ENCODE results near the gene POPDC2.
"Not testable (repeated sequence)": the region's sequence is repeated elsewhere in the genome, so short reads cannot be mapped to it uniquely, and the experiment has no call there.

The POPDC2 gene, protein sequence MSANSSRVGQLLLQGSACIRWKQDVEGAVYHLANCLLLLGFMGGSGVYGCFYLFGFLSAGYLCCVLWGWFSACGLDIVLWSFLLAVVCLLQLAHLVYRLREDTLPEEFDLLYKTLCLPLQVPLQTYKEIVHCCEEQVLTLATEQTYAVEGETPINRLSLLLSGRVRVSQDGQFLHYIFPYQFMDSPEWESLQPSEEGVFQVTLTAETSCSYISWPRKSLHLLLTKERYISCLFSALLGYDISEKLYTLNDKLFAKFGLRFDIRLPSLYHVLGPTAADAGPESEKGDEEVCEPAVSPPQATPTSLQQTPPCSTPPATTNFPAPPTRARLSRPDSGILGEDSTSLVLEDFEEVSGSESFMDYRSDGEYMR

DNA sequence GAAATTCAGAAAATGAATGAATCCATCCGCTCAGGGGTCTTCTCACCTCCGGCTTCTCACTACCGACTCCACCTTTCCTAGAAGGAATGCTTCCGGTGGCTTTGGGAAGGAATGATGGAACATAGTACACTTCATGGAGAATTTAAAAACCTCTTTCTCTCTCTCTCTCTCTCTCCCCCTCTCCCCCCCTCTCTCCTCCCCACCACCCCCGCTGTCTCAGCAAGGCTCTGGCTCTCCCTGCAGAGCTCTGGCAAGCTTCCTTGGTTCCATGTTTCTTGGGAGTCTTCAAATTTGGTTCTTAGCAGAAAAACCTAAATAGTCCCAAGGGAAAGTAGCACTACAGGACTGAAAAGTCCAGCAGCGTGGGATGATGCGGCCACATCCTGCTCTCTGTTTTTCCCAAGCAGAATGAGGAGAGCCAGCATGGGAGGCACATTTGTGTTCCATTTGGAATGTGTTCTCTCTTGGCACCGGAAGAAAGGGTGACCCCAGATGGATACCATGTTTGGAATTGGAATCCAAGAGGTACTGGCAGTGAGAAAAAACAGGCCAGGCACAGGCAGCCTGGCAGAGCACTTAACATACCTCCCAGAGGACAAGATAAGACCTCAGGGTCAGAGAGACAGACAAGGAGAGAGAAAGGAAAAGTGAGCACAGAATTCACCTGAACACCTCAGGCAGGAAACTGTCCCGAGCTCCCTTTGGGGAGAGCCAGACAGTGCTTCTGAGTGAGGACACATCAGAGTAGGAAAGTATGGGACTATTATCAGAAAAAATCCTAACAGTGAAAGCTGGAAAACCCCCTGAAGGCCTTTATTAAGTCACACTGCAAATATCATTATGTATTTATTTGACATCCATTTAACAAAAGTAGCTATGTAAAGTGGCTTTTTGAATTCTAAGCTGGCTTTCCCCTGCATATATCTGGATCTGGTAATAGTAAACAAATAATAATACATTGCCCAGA is at the start of gene POPDC2:
POPDC2 (minus strand) TSS at position 116 of the 967 bp plus-strand sequence. CDS start 166 bp downstream, outside the sequence.
- DNase-seq, result no peak

DNA sequence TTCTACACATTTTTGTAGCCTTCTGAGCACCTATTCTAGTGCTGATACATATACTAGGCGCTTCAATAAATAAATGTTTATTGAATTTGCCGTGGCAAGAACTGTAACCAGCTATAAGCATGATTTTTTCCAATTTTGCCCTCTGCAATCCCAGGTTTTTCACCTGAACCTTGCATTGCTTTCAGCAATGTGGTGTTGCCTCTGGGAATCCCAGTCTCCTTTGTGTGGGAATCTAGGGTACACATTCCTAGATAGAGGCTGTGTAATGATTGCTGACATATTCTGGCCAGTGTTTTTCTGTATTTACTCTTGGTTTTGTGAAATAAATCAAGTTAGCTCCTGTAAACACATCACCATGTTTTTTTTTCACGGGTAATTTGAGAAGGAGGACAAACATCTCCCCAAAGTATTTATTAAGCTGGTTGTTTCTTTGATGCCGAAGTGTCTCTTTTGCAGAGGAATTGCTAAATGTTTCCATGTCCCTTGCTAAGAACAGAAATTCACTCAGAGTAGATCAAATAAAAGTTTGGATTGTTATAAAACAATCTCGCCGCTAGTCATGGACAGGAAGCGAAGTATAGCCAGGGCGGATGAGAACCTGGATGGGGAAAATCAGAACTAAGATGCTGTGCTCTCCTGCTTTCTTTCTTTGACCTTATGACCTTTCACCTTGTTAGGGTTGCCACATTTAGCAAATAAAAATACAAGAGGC is 43.6 kb upstream of the POPDC2 start:
- DNase-seq, result no peak

DNA sequence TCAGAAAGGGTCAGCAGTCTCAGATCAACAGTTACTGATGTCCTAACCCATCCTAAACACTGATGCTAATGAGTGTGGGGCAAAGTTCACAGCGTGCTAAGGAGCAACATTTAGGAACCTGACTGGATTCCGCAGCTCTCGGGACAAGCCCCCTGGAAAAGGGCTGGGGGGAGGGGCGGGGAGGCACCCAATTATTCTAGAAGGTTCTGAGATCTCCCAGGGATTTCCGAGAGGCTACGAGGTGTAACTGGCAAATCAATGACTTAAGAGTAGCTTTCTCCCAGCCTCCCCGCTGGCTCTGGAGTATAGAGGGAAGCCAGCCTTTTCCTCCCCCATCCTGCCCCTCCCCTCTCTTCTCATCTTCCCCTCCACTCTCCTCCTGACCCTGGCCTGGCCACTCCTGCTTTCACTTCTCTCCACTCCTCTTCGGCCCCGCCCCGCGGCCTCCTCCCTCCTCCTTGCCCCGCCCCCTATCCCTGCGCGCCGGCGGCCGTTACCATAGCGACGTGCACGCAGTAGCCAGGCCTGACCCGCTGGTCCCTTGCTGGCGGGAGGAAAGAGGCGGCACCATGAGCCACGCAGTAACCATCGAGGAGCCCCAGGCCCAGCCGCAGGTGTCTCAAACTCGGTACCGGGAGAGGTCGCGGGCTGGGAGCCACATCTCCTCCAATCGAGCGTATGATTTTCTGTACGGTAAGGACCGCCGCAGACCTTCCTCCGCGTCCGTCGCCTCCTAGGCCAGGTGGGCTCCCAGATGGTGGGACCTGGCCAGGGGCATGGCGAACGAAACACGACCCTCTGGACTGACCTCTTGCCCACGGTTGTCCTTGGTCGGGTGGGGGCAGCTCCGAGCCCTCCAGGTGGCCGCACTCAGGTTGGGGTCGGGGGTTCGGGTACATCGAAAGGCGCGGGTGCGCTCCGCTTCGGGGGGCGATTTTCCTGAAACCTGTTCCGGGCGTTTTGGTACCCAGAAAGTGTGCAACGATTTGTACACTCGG is 42.4 kb upstream of the POPDC2 start, which contains the start of gene CFAP91:
CFAP91 (plus strand) TSS at position 493 of the 998 bp plus-strand sequence; CDS start at position 570, 77 bp downstream.
- DNase-seq, result peak; percentile 71

DNA sequence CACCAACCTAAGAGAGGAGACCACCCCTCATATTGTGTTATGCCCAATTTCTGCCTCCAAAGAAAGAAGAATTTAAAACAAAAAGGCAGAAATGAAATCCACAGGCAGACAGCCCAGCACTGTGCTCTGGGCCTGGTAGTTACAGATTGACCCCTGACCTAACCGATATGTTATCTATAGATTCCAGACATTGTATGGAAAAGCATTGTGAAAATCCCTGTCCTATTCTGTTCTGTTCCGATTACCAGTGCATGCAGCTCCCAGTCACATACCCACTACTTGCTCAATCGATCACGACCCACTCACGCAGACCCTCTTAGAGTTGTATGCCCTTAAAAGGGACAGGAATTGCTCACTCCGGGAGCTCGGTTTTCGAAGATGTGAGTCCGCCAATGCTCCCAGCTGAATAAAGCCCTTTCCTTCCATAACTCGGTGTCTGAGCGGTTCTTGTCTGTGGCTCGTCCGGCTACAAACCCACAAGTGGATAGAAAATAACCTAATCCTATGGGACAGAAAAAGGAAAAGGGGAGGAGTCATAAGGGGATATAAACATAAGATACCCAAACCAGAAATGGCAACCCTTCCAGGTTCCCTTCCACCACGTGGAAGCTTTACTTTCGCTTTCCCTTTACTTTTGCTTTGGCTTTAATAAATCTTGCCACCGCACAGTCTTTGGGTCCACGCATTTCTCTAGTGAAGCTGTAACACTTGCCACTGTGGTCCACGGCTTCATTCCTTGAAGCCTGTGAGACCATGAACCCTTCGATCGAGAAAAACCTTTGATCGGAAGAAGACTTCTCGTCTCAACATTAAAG is 40.7 kb upstream of the POPDC2 start:
- DNase-seq, result no peak

DNA sequence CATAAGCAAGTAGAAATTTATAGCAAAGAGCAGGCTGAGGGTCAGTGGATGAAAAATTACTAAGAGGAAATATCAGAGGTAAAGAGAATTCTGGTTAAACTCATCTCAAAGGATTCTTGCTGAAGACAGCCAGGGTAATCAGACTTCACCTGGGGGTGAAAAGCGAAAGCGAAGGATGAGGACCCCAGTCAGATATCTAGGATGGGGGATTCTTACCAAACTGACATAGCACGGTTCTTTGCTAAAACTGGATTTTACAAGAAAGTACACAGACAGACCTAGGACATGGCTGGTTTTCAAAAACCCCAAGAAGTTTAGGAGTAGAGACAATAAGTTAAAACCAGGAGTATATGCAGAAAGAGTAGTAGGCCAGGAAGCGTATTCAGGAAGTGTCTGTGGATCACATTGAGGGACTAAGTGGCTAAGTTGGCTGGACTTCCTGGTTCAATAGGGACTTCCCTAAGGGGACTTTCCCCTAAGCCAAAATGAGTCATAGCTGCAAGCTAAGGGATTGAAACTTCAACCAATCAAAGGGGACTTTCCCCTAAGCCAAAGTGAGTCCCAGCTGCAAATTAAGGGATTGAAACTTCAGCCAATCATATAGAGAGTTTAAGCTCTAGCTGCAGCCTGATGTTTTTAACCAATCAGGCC is 40.0 kb upstream of the POPDC2 start:
- no peak for DNase-seq

DNA sequence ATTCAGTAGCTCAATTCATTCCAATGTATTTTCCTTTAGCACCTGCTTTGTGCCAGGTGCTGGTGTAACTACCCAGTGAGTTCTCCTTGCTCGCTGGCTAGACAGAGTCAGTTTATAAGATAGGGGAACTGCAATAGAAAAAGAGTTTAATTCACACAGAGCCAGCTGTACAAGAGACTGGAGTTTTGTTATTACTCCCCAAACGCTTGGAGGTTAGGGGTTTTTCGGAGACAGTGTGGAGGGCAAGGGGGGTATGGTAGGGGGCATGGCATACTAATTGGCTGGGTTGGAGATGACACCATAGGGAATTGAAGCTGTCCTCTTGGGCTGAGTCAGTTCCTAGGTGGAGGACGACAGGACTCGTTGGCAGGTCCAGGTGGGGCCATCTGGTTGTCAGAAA is 37.0 kb upstream of the POPDC2 start:
- no peak for DNase-seq

DNA sequence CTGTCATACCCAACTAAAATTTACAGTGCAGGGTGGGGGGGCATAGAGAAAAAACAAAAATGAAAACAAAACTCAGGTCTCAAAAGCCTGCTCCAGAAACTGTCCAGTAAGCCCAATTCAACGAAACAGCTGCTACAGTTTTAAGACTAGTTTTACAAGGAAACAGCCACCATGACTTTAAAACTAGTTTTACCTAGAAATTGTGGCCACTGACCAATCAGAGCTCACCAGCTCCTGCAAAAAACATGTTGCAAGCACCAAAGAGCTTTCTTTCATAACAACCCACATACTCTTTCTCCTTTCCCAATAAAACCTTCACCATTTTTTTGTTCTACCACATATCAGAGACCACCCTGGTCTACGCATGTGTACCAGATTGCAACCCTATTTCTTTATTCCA is 35.1 kb upstream of the POPDC2 start:
- DNase-seq, result no peak

DNA sequence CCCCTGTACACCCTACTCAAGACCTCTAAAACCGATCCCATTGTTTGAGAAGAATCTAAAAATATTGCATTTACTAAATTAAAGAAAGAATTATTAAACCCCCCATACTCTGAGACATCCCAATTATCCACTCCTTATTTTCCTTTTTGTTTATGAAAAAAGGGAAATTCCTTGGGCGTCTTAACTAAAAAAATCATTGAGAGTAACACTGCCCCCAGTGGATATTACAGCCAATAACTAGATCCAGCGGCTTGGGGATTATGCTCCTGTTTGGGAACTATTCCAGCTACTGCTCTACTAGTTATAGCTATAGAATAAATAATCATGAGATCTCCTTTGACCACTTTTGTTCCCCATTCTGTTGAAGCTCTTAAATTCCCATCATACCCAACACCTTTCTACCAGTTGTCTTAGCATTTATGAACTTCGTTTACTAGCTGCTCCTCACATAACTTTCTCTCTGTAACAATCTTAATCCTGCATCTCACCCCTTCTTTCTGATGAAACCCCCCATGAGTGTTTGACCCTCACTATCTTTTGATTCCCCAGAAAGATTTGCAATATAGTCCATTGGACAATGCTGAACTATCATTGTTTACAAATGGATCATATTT is 29.8 kb upstream of the POPDC2 start:
- no peak for DNase-seq

DNA sequence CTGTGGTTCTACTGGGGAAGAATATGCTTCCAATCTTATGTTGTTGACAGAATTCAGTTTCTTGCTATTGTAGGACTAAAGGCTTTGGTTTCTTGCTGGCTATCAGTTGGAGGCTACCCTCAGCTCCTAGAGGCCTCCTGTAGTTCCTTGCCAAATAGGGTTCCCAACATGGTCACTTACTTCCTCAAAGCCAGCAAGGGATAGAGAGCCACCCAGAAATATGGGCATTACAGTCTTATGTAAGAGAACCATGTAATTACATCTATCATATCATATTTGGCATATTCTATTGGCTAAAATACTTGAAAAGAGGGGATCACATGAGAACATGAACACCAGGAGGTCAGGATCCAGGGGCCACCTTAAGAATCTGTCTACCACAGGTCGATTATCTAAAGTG is 23.0 kb upstream of the POPDC2 start:
- DNase-seq, result no peak

DNA sequence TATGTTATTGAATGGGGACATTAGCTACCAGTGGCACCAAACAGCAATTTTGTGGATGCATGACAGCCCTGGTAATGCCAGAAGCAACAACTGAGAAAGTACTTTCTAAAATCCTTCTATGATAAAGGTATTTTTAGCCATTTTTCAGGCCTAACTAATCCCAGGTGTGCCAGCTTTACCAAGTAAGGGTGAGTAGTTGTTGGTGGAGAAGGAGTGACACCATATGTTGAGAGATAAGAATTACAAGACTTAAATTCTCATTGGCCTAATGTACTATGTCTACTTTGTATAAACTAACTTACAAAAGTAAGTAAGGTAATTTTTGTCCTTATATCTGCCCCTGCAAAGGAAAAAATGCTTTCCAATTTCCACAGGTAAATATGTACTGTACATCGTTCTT is 20.9 kb upstream of the POPDC2 start:
- DNase-seq, result no peak

DNA sequence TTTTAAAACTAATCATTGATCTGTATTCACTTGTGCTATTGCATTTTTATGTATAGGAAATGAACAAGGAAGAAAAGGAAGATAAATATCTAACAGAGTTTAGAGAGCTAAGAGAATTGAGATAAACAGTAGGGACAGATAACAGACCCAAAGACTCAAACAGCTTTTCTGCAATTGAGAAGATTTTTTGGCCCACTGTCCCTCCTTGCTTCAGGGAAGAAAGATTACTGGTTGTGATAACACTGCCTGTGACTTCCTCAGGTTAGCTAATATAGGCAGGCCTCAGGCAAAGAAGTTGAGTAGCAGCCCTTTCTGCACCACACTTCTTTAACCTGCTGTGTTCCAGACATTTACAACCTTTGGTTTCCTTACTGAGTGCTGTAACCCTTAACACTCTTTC is 19.5 kb upstream of the POPDC2 start:
- DNase-seq, result no peak

DNA sequence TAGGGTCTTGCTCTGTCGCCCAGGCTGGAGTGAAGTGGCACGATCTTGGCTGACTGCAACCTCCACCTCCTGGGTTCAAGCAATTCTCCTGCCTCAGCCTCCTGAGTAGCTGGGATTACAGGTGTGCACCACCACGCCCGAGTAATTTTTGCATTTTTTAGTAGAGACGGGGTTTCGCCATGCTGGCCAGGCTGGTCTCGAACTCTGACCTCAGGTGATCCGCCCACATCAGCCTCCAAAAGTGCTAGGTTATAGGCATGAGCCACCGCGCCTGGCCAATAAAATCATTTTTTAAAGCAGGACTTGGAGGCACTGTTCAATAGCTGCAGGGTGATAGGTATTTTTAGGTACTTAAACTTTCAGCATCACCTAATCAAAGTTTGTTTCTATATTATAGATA is 17.8 kb upstream of the POPDC2 start:
- DNase-seq, result not testable (repeated sequence)

DNA sequence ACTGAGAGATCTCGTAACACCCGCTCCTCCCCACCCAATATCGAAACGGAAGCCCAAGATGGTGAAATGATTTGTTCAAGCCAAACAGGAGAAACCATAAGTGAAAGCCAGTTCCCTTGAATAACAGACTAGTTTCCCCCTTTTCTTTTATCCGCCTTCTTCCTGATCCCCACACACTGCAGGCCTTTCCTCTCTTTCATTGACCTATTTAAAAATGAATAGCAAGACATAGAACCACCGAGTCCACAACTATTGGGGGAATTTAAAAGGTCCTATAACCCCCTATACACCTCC is 17.2 kb upstream of the POPDC2 start:
- DNase-seq, result no peak

DNA sequence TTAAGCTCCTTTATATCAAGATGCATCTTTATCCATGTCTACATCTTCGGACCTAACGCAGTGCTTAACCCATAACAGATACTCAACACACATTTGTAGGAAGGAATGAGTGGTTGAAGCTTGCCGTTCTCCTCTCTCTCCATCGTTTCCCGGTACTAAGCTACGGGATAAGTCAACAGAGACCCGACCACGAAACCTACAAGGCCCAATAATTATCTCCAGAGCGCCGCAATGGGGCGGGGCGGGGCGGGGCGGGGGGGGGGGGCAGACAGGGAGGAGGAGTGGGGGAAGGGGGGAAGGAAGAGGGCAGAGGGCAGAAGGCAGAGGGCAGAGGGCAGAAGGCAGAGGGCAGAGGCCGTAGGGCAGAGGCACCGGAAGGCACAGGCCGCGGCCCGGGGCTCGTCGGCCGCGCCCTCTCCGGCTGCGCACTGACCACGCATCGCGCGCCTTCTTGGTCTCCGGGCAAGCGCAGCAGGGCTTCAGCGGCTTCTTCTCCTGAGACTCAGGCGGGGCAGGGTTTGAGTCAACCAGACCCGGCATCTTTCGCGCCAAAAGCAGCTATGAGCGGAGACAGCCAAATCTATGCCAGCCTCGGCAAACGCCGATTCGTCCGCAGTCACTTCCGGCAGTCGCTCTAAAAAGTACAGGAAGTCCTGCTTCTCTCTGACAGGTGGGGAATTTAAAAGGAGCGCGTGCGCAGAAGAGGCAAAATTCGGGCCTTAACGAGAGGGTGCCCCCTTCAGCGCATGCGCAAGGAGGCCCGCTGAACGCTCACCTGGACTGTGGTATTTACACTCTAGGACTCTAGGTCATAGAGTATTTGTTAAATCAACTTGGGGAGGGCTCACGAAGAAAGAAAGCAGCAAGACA is 16.6 kb upstream of the POPDC2 start, which contains the start of gene COX17:
COX17 (minus strand) TSS at position 636 of the 870 bp plus-strand sequence; CDS start at position 540, 96 bp downstream.
- peak; percentile 95 for DNase-seq

DNA sequence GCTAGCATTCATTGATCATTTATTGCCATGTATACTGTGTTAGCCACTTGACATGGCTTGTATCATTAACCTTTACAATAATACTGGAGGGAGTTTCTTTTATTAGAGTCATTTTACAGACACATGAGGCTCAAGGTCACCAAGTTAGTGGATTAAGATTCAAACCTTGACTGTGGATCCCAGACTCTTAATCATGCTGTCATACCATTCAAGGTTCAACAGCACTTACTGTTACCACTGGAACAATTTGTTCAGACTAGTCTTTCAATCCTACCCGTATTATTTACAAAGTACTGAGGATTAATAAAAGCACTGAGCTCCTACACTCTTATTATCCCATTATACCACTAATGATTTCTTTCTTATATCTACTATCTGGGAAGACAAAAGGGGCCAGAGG is 15.6 kb upstream of the POPDC2 start:
- DNase-seq, result no peak

DNA sequence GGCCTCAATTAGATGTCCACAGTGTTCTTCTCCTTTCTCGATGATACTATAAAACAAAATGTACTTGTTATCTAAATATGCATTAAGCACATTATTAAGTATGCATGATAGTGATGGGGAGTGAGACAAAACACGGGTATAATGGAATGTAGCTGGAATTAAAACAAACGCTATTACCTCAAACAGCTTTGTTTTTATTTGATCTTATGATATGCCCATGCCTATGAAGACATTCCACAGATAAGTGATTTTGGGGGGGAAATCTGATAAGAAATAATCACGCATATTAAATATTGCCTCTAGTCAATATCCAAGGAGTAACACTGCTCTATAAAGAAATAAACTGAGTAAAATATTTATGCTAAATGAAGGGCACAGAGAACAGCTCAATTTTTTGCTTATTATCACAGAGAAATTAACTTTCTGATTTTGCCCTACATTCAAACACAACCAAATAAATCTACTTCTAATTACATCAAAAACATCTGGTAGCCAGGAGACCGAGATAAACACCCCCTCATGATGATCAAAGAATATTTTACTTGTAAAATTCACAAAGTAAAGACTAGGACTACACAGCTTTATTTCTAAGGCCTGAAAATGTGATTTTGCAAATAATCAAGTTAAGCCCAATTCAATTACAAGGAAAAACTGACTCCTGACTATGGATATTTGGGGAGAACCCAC is 14.9 kb upstream of the POPDC2 start:
- DNase-seq, result no peak

DNA sequence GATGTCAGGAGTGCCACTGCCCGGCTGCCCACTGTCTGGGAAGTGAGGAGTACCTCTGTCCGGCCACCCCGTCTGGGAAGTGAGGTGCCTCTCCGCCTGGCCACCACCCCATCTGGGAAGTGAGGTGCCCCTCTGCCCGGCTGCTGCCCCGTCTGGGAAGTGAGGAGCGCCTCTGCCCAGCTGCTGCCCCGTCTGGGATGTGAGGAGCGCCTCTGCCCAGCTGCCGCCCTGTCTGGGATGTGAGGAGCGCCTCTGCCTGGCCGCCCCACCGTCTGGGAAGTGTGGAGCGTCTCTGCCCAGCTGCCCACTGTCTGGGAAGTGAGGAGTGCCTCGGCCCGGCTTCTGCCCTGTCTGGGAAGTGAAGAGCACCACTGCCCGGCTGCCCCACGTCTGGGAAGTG is 13.5 kb upstream of the POPDC2 start:
- no peak for DNase-seq

DNA sequence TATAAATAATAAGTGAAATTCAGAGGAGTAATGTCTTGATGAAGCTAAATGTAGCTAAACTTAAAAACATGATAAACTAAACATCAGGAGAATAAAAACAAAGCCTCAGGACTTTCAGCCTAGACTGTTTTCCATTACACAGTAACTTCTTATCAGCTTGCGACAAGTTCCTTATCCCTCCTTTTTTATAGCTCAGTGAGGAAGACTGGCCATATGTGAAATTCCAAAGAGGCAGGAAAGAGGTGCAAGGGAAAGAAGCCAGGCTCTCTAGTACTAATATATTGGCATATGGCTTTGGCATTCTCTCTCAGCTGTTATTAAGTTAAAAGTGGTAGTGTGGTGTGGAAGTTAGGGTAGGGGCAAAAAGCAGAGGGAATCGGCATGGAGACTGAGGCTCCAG is 12.4 kb upstream of the POPDC2 start:
- no peak for DNase-seq

Measured in activated gamma-delta T cell treated with Interleukin-2 at 50 U/mL for 16 hours (primary cell).